Measurements from ENCODE around the gene SETD7.

Gene SETD7

DNA sequence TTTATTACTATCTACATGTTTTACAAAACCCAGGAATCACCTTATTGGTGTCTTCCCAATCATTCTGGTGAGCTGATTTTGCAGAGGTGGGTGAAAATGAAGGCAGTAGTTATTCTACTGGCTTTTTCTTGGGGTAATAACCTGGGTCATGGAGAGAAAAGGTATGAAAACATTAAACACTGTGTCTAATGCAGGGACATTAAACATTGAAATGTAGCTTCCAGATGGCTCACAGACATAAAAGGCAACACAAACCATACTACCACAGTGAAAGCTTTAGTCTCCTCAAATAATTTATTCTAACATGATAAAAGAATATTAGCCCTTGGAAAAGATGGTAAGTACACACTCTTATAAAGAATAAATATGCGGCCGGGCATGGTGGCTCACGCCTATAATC is 8.0 kb downstream of the SETD7 start:
- no peak for DNase-seq

GRCh38 chr4:139540632-139541031 is 15.4 kb downstream of the SETD7 start:
- no peak for DNase-seq

- no peak for DNase-seq
Observed at GRCh38 chr4:139540161-139540560, 15.9 kb downstream of the SETD7 start.

DNA sequence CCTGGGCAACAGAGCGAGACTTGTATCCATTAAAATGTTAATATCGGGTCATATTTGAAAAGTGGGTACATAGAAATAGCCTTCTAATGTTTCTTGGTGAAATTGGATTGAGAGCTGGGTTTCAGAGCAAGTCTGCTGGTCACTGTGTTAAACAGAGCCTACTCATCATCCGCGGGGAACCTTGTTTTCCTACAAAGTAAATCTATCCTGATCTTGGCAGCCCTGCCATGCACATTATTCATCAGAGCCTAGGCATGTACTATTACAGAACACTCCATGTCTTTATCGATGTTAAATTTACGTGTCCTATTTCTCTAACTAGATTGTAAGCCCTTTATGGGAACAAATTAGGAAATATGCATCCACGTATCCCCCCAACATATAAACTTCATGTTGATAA is 18.7 kb downstream of the SETD7 start:
- no peak for DNase-seq

- no peak for DNase-seq
Observed at GRCh38 chr4:139535871-139536234, 20.2 kb downstream of the SETD7 start.

GRCh38 chr4:139535228-139535870 is 20.7 kb downstream of the SETD7 start:
- no peak for DNase-seq

- DNase-seq = no peak
Observed at GRCh38 chr4:139534287-139534950, 21.6 kb downstream of the SETD7 start.

DNA sequence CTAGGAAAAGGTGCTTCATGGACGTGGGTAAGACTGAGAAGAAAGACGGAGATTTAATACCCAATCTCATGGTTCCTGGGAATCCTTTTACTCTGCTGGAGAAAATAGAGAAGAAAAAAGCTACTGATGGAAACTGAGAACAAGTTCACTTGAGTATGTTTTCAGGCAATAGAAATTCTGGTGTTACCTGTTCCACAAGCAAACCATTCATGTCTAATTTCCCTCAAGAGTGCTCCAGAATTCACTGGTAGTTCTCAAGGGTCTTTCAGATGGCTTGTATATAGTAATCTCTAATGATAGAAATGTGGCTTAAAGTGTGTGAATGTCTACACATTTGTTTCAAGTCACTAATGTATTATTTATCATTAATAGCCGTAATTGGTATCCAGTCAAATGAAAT is 22.5 kb downstream of the SETD7 start:
- DNase-seq = no peak

DNA sequence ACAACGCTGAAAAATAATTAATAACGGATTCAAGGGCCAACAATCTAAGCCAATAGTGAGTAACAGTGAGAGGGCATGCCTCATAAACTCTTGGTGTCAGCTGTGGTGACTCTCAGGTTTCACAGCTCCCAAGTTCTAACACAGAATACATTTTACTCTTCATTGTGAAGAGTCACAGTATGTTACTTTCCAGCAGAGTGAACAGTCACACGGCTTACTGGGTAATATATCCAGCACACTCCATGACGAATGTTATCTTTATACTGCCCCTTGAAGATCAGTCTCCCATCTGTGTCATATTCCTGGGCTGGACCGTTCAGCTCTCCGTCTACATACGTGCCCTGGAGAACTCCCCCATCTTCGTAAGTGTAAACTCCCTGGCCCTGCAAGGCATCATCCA is 23.1 kb downstream of the SETD7 start:
- DNase-seq = no peak

DNA sequence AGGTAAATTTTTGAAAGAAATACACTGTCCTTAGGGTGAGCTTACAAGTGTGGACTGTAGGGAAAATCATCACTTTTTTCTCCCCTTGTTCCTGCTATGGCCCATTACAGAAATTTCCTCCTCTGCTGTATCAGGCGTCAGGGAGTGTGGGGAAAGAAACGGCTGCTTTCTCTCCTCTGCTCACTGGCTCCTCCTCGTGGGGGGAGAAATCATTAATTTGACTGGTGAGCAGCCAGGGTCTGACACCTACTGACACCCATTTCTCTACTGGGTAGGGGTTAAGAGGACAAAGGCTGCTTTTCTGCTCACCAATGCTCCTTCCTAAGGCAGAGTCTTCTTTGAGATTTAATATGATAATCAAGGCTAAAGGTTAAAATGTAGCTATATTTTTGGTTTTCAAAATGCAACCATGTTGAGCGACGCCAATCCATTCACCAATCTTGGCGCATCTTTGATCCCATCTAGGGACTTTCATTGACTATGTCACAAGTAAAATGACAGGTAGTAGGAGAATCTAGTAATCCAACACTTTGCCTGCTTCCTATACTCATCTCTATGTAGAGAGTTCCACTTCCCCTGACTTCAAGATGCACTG is 25.1 kb downstream of the SETD7 start:
- peak; percentile 66 for DNase-seq

GRCh38 chr4:139528377-139529005 is 27.5 kb downstream of the SETD7 start:
- DNase-seq = peak; percentile 45

GRCh38 chr4:139526928-139527327 is 29.1 kb downstream of the SETD7 start:
- no peak for DNase-seq

DNA sequence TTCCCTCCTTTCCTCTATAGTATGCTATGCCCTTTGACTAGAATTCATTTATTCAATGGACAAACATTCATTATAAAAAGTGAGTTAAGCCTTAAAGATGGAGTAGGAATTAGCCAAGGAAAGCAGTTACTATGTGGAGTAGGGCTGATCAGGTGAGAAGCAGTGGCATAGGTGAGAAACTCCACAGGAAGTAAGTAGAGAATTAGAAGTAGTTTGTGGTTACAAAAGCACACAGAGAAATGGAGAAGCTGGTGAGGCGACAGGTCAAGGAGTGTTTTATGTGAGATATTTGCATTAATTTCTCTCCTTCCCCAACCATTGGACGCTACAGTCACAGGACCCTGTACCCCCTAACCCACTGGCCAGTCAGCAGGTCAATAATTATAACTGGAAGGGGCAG is 30.6 kb downstream of the SETD7 start:
- no peak for DNase-seq

GRCh38 chr4:139524062-139524631 is 31.9 kb downstream of the SETD7 start:
- DNase-seq = no peak

- no peak for DNase-seq
Observed at GRCh38 chr4:139523076-139523475, 32.9 kb downstream of the SETD7 start.

DNA sequence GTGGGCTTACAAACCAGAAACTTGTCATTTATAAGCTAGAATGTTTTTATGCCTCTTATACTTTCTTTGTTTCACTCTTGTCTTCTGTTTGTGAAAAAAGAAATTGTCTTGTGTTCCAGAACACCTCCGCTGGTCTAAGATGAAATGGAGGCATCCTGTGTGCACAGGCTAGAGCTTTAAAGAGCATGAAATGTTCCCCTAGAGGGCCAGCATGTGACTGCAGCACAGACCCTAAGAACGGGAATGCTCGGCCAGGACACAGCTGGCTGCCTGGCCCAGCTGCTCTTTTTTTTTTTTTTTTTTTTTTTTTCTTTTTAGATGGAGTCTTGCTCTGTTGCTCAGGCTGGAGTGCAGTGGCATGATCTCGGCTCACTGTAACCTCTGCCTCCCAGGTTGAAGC is 33.6 kb downstream of the SETD7 start:
- DNase-seq = no peak

- DNase-seq = no peak
Observed at GRCh38 chr4:139521754-139522401, 34.1 kb downstream of the SETD7 start.

GRCh38 chr4:139515531-139515958 is 40.5 kb downstream of the SETD7 start:
- DNase-seq = no peak

DNA sequence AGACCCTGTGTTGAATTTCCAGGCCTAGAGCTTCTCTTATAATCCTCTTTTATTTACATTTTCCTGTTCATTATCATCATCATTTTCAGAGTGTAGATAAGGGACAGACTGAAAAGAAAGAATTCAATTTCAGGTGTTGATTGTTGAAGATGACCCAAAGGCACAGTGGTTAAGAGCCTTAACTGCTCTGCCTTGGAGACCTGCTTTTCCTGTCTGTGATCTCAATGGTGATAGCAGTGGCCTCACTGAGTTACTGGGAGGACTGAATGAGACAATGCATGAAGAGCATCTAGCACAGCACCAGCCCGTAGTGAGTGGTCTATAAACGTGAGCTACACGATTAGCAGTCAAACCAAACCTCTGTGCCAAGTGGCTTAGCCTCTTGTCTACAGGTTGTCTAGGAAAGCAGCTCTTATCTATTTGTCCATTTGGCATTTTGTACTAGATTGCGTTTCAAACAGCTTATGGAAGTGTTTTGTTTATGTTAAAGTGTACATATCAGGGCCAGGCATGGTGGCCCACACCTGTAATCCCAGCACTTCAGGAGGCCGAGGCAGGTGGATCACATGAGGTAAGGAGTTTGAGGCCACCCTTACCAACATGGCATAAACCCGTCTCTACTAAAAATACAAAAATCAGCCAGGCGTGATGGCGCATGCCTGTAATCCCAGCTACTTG is 41.5 kb downstream of the SETD7 start:
- no peak for DNase-seq

DNA sequence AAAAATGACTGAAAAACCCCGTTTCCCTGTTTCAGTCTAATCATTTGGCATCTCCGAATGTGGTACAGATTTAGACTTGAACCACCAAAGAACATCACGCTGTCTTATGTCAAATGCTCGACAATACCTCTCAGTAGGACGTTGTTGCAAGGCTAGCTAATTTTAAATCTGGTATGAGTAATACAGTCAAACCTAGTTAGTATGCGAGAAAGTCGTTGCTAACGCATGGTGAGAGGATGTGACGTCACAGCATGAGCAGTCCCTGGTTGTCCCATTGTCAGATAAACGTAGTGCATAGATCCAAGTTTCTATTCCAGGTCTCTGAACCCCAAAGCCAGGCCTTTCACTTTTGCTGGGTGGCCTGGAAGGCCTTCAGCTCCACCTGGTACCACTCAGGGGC is 44.7 kb downstream of the SETD7 start:
- DNase-seq = peak; percentile 22

- peak; percentile 8 for DNase-seq
Observed at GRCh38 chr4:139509727-139510410, 46.1 kb downstream of the SETD7 start.
